MM.1S (cell line): ENCODE results near the gene KCNG2.

Source experiments
- DNase-seq: peaks from one replicate; pipeline ENCODE4 v3.0.0-alpha.2; 2015
- H2AFZ ChIP-seq: fragments of 300-600 bp; sonication (generic); 2 replicates; pipeline ENCODE4 v1.6.0; 2016; ENCODE audit warnings: antibody characterized with exemption, low read length
- H3F3A ChIP-seq: fragments of 300-600 bp; sonication (generic); 2 replicates; pipeline ENCODE4 v1.6.1; 2016; ENCODE audit warnings: mild to moderate bottlenecking, antibody characterized with exemption, low read length, moderate library complexity, mixed read lengths; ENCODE audit not compliant: insufficient read depth
- H3K27ac ChIP-seq: fragments of 300-600 bp; sonication (generic); 2 replicates; pipeline ENCODE4 v1.5.1; 2016; ENCODE audit warnings: mild to moderate bottlenecking, low read length
- H3K27me3 ChIP-seq: fragments of 300-600 bp; sonication (generic); replicated peaks from 2 replicates; pipeline ENCODE4 v1.6.0; 2016; ENCODE audit warnings: low read length; ENCODE audit not compliant: insufficient read depth
- H3K36me3 ChIP-seq: fragments of 300-600 bp; sonication (generic); replicated peaks from 2 replicates; pipeline ENCODE4 v1.6.1; 2016; ENCODE audit warnings: mild to moderate bottlenecking, low read length, mixed read lengths; ENCODE audit not compliant: insufficient read depth
- H3K4me1 ChIP-seq: fragments of 300-600 bp; sonication (generic); 2 replicates; pipeline ENCODE4 v1.6.1; 2016; ENCODE audit warnings: low read length, mixed read lengths
- H3K4me2 ChIP-seq: fragments of 300-600 bp; sonication (generic); 2 replicates; pipeline ENCODE4 v1.6.0; 2016; ENCODE audit warnings: low read depth, low read length
- H3K4me3 ChIP-seq: fragments of 300-600 bp; sonication (generic); 2 replicates; pipeline ENCODE4 v1.5.1; 2016; ENCODE audit warnings: low read length, mixed read lengths
- H3K79me2 ChIP-seq: fragments of 300-600 bp; sonication (generic); 2 replicates; pipeline ENCODE4 v1.6.1; 2016; ENCODE audit warnings: mixed run types, low read length, mixed read lengths
- H3K9ac ChIP-seq: fragments of 300-600 bp; sonication (generic); 2 replicates; pipeline ENCODE4 v1.6.1; 2016; ENCODE audit warnings: low read length, mixed read lengths
- H3K9me2 ChIP-seq: fragments of 300-600 bp; sonication (generic); replicated peaks from 2 replicates; pipeline ENCODE4 v1.6.1; 2016; ENCODE audit warnings: mild to moderate bottlenecking, low read length, mixed read lengths; ENCODE audit not compliant: insufficient read depth
- H3K9me3 ChIP-seq: fragments of 300-600 bp; sonication (generic); replicated peaks from 2 replicates; pipeline ENCODE4 v1.6.1; 2016; ENCODE audit warnings: mild to moderate bottlenecking, low read length, mixed read lengths; ENCODE audit not compliant: insufficient read depth
- H4K20me1 ChIP-seq: fragments of 300-600 bp; sonication (generic); 2 replicates; pipeline ENCODE4 v1.6.1; 2016; ENCODE audit warnings: mild to moderate bottlenecking, low read length, moderate library complexity, mixed read lengths; ENCODE audit not compliant: insufficient read depth
- CTCF ChIP-seq: fragments of 300-600 bp; sonication (generic); IDR thresholded peaks from 2 replicates; pipeline ENCODE4 v1.5.1; 2016; ENCODE audit warnings: antibody characterized with exemption, low read length, mixed read lengths
- EZH2 ChIP-seq: fragments of 300-600 bp; sonication (generic); optimal IDR thresholded peaks from 2 replicates; pipeline ENCODE3; 2017; ENCODE audit warnings: low read depth, mild to moderate bottlenecking, antibody characterized with exemption, low read length, mixed read lengths
- EZH2phosphoT487 ChIP-seq: fragments of 300-600 bp; sonication (generic); IDR thresholded peaks from 2 replicates; pipeline ENCODE4 v1.6.1; 2018; ENCODE audit warnings: antibody characterized with exemption, low read length

Gene KCNG2

GRCh38 chr18:79851489-79851888 lies 53.8 kb downstream of the KCNG2 start:
- Histone ChIP-seq H2AFZ (no peak overlapping the region), H3K9ac (no peak overlapping the region), H3F3A (no peaks in the 10 kb centered on the region), H3K4me1 (no peaks in the 10 kb centered on the region), H3K27ac (no peak overlapping the region), H3K9me2 (no peaks in the 10 kb centered on the region), H3K36me3 (no peaks in the 10 kb centered on the region), H4K20me1 (no peaks in the 10 kb centered on the region), H3K9me3 (no peaks in the 10 kb centered on the region), H3K4me3 (no peak overlapping the region), H3K79me2 (no peaks in the 10 kb centered on the region), H3K4me2 (no peak overlapping the region), H3K27me3 (no peaks in the 10 kb centered on the region)
- TF ChIP-seq EZH2phosphoT487 (no peak), EZH2 (no peak), CTCF (no peak)
- no peak for DNase-seq

GRCh38 chr18:79851950-79852349 lies 54.2 kb downstream of the KCNG2 start:
- Histone ChIP-seq H3K4me2 (no peak overlapping the region), H3K4me3 (no peak overlapping the region), H3K4me1 (no peaks in the 10 kb centered on the region), H3K9me3 (no peaks in the 10 kb centered on the region), H4K20me1 (no peaks in the 10 kb centered on the region), H2AFZ (no peak overlapping the region), H3F3A (no peaks in the 10 kb centered on the region), H3K9ac (no peak overlapping the region), H3K27me3 (no peaks in the 10 kb centered on the region), H3K79me2 (no peaks in the 10 kb centered on the region), H3K9me2 (no peaks in the 10 kb centered on the region), H3K36me3 (no peaks in the 10 kb centered on the region), H3K27ac (no peak overlapping the region)
- DNase-seq = no peak
- TF ChIP-seq EZH2 (no peak), EZH2phosphoT487 (no peak), CTCF (no peak)

- DNase-seq = no peak
- H3K4me1 ChIP-seq = no peaks in the 10 kb centered on the region
- H2AFZ ChIP-seq = no peak overlapping the region
- no peaks in the 10 kb centered on the region for H4K20me1 ChIP-seq
- no peaks in the 10 kb centered on the region for H3K9me3 ChIP-seq
- H3K4me2 ChIP-seq = no peak overlapping the region
- H3K9me2 ChIP-seq = no peaks in the 10 kb centered on the region
- H3F3A ChIP-seq = no peaks in the 10 kb centered on the region
- no peak overlapping the region for H3K27ac ChIP-seq
- no peak overlapping the region for H3K4me3 ChIP-seq
- no peak overlapping the region for H3K9ac ChIP-seq
- TF ChIP-seq CTCF = no peak
- no peak for TF ChIP-seq EZH2
- no peak for TF ChIP-seq EZH2phosphoT487
- H3K36me3 ChIP-seq = no peaks in the 10 kb centered on the region
- H3K27me3 ChIP-seq = no peaks in the 10 kb centered on the region
- no peaks in the 10 kb centered on the region for H3K79me2 ChIP-seq
Observed at GRCh38 chr18:79852561-79853302, 55.0 kb downstream of the KCNG2 start.
